Loucy (cell line): ENCODE results near the gene CCDC91.

Experiments
- EZH2phosphoT487 ChIP-seq: fragments of 200-600 bp; IDR thresholded peaks from 2 replicates; pipeline ENCODE4 v1.6.1; 2018; ENCODE audit warnings: antibody characterized with exemption, mild to moderate bottlenecking, moderate library complexity, borderline replicate concordance
- TF ChIP-seq, protein P1 (sequence below): fragments of 200-600 bp; sonication (generic); conservative IDR thresholded peaks from 2 replicates; pipeline ENCODE4 v1.5.1; 2014; ENCODE audit warnings: mild to moderate bottlenecking, antibody characterized with exemption, low read length

DNA sequence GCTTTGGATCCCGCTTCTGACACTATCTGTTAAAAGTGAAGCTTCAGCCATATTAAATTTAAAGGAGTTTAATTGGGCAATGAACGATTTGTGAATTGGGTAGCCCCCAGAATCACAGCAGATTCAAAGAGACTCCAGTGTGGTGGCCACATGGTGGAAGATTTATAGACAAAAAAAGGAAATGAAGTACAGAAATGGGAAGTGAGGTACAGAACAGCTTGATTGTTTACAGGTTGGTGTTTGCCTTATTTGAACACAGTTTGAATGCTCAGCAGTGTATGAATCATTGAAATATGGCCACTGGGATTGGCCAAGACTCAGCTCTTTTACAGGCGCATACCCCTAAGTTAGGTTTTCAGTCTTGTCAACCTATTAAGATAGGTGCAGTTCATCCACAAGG is 21.9 kb downstream of the CCDC91 start:
- TF ChIP-seq, protein P1, sequence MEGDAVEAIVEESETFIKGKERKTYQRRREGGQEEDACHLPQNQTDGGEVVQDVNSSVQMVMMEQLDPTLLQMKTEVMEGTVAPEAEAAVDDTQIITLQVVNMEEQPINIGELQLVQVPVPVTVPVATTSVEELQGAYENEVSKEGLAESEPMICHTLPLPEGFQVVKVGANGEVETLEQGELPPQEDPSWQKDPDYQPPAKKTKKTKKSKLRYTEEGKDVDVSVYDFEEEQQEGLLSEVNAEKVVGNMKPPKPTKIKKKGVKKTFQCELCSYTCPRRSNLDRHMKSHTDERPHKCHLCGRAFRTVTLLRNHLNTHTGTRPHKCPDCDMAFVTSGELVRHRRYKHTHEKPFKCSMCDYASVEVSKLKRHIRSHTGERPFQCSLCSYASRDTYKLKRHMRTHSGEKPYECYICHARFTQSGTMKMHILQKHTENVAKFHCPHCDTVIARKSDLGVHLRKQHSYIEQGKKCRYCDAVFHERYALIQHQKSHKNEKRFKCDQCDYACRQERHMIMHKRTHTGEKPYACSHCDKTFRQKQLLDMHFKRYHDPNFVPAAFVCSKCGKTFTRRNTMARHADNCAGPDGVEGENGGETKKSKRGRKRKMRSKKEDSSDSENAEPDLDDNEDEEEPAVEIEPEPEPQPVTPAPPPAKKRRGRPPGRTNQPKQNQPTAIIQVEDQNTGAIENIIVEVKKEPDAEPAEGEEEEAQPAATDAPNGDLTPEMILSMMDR = no peak
- TF ChIP-seq EZH2phosphoT487 = no peak
